Activated CD4-positive, alpha-beta T cell treated with anti-CD3 and anti-CD28 coated beads, Interleukin-2, amount 50 U/mL, for 1 hour (primary cell): ENCODE measurements around the gene TNXB.
"Not testable (repeated sequence)": the region's sequence is repeated elsewhere in the genome, so short reads cannot be mapped to it uniquely, and the experiment has no call there.

Source experiments
- DNase-seq: peaks from one replicate; pipeline ENCODE4 v3.0.0-alpha.2; 2020

The TNXB gene

DNA sequence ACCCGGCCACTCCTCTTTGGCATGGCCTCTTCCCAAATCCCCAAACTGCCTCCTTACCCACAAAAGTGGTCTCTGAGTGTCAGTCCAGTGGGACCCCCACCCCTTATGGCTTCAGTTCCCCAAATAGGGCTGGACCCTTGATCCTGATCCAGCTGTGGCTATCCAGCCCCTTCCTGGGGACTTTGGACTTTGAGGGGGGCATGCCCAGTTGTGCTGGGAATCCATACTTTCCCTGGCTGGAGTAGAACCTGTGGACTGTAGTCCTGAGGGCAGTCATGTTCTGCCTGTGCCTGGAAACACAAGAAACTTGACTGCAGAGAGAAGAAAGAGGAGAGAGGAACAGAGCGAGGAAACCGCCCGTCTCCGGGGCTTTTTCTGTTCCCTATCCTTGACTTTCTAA lies 72.0 kb downstream of the TNXB start:
- not testable (repeated sequence) for DNase-seq

GRCh38 chr6:32035283-32036013 lies 73.7 kb downstream of the TNXB start:
- not testable (repeated sequence) for DNase-seq

DNA sequence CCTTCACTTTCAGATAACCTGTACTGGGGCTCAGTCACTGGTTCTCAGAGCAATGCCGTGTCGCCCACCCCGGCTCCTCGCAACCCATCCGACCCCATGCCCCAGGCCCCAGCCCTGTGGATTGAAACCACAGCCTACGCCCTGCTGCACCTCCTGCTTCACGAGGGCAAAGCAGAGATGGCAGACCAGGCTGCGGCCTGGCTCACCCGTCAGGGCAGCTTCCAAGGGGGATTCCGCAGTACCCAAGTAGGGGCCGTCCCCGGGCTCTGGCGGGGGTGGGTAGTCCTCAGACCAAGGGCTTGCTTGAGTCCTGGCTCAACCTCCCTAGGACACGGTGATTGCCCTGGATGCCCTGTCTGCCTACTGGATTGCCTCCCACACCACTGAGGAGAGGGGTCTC lies 79.6 kb downstream of the TNXB start:
- not testable (repeated sequence) for DNase-seq

DNA sequence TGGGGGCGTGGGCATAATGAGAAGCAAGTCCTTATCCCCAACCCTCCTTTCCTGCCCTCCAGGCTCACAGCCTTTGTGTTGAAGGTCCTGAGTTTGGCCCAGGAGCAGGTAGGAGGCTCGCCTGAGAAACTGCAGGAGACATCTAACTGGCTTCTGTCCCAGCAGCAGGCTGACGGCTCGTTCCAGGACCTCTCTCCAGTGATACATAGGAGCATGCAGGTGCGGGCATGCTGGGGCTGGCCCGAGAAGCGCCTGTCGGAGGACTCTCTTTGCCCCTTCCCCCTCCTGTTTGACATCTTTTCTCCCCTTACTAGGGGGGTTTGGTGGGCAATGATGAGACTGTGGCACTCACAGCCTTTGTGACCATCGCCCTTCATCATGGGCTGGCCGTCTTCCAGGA lies 80.5 kb downstream of the TNXB start:
- not testable (repeated sequence) for DNase-seq

DNA sequence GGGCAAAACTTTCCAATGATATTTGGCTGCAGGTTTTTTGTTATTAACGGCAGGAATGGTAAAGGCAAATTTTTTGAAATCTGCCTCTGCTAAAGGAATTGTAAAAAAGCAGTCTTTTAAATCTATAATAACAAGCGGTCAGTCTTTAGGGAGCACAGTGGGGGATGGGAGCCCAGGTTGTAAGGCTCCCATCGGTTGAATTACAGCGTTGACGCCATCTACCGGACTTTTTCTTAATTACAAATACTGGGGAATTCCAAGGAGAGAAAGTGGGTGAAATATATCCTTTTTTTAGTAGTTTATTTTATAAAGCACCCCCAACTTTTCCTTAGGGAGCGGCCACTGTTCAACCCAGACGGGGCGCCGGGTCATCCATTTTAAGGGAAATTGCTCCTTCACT lies 87.0 kb downstream of the TNXB start:
- not testable (repeated sequence) for DNase-seq

- not testable (repeated sequence) for DNase-seq
These were observed 94.6 kb downstream of the TNXB start, which contains the start of gene C4B for GRCh38 chr6:32014547-32014946. Gene C4B (plus strand): TSS chr6:32014795. CDS start chr6:32014846, 51 bp downstream.

DNA sequence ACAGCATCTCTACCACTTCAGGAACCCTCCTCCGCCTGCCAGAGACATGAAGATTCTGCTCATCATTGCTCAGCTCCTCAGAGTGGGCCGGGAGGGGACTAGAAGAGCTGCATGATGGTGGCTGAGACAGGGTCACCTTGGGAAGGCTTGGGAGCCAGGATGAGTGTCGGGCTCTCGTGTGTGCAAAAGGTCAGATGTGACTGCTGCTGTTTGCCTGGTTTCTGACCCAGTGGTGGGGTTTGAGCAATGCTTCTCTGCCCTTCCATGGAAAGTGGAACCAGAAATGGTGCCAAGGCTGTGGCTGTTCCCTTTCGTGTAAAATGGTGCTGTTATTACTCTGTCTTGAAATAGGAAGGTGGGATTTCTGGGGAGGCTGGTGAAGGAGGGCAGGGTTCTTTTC lies 95.4 kb downstream of the TNXB start:
- DNase-seq = not testable (repeated sequence)

- DNase-seq = not testable (repeated sequence)
These were observed 96.1 kb downstream of the TNXB start for GRCh38 chr6:32012941-32013617.

DNA sequence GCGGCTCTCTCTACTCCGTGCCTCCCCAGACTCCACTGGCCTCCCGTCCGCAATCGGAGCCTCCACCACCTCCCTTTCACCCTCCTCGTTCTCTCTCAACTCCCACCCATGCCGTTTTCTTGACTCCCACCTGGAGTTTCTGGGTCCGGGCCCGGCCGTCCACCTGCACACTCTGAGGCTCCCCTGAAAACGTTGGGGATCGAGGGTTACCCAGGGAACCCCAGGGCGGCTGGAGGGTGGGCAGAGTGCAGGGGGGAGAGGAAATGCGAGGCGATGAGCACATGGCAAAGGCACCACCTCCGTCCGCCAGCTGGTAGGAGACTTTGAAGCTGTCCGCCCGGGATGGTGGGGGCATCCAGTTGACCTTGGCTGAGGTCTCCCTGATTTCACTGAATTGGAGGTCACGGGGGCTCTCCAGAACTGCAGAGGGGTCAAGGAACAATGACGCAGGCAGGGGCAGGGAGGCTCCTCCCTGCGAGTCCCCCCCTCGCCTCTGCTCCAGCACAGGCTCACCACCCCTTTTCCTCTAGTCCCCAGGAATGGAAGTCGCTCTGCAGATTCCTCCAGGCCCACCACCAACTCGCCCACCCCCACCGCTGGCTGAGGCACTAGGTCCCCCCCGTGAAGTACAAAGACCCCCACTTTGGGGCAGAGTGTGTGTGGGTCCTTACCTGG lies 98.1 kb downstream of the TNXB start:
- not testable (repeated sequence) for DNase-seq

GRCh38 chr6:32009537-32009936 lies 99.6 kb downstream of the TNXB start:
- not testable (repeated sequence) for DNase-seq

GRCh38 chr6:32008616-32009015 lies 100.5 kb downstream of the TNXB start:
- not testable (repeated sequence) for DNase-seq

DNA sequence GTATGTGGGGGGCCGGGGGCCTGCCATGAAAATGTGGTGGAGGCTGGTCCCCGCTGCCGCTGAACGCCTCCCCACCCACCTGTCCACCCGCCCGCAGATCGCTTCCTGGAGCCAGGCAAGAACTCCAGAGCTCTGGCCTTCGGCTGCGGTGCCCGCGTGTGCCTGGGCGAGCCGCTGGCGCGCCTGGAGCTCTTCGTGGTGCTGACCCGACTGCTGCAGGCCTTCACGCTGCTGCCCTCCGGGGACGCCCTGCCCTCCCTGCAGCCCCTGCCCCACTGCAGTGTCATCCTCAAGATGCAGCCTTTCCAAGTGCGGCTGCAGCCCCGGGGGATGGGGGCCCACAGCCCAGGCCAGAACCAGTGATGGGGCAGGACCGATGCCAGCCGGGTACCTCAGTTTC lies 101.1 kb downstream of the TNXB start:
- DNase-seq = not testable (repeated sequence)

DNA sequence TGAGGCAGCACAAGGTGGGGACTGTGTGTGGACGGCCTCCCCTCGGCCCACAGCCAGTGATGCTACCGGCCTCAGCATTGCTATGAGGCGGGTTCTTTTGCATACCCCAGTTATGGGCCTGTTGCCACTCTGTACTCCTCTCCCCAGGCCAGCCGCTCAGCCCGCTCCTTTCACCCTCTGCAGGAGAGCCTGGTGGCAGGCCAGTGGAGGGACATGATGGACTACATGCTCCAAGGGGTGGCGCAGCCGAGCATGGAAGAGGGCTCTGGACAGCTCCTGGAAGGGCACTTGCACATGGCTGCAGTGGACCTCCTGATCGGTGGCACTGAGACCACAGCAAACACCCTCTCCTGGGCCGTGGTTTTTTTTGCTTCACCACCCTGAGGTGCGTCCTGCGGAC lies 102.1 kb downstream of the TNXB start:
- DNase-seq = not testable (repeated sequence)

- not testable (repeated sequence) for DNase-seq
These were observed 103.1 kb downstream of the TNXB start for GRCh38 chr6:32005991-32006529.

GRCh38 chr6:32005538-32005880 lies 103.6 kb downstream of the TNXB start:
- not testable (repeated sequence) for DNase-seq

DNA sequence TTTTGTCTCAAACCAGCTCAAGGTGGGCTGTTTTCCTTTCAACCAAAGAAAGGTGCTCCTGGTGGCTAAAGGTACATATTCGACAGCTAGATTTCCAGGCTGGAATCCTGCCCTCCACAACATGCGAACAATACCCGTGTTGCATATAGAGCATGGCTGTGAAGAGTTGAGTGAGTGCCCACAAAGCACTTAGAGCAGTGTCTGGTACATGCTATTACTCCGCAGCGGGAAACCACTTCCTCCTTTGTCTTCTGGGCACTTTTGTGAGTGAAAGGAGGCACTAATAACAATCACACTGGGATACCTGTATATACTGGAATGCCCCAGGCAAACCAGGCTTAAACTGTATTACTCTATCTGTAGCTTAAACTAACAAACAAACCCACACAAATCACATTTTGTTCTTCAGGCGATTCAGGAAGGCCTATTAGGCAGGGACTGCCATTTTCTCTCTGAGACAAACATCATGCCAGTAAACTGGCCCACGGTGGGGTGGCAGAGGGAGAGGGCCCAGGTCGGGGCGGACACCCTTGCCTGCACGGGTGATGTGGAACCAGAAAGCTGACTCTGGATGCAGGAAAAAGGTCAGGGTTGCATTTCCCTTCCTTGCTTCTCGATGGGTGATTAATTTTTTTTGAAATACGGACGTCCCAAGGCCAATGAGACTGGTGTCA lies 104.1 kb downstream of the TNXB start:
- not testable (repeated sequence) for DNase-seq

- DNase-seq = not testable (repeated sequence)
These were observed 104.7 kb downstream of the TNXB start for GRCh38 chr6:32004393-32004792.

DNA sequence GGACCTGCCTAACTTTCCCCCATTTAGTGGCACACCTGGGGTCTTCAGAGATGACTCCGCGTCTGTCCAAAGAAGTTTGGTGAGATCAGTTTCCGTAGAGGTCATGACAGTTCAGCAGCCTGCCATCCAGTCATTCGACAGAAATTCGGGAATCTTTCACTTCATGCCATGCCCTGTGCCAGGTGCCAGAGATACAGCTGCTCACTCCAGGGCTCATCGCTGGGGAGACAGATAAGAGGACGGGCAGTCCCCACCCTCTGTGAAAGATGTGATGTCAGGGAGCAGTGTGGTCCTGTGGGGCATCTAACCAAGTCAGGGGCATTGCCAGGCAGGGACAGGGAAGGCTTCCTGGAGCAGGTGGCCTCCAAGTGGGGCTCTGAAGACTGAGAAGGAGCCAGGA lies 105.8 kb downstream of the TNXB start:
- DNase-seq = not testable (repeated sequence)

- DNase-seq = not testable (repeated sequence)
These were observed 106.4 kb downstream of the TNXB start for GRCh38 chr6:32002546-32003268.

- not testable (repeated sequence) for DNase-seq
These were observed 112.8 kb downstream of the TNXB start for GRCh38 chr6:31996385-31996784.

DNA sequence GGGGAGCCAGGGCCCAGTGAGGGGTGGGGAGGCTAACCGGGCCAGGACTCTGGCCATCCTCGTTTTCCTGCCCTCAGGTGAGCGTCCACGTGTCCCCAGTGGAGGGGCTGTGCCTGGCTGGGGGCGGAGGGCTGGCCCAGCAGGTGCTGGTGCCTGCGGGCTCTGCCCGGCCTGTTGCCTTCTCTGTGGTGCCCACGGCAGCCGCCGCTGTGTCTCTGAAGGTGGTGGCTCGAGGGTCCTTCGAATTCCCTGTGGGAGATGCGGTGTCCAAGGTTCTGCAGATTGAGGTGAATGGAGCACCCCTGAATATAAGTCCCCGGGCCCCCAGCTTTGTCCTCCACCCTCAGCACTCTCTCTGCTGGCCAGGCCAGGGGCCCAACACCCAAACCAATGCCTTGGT lies 114.7 kb downstream of the TNXB start:
- DNase-seq = not testable (repeated sequence)
